ENCODE results near the gene ABCA6.

DNA sequence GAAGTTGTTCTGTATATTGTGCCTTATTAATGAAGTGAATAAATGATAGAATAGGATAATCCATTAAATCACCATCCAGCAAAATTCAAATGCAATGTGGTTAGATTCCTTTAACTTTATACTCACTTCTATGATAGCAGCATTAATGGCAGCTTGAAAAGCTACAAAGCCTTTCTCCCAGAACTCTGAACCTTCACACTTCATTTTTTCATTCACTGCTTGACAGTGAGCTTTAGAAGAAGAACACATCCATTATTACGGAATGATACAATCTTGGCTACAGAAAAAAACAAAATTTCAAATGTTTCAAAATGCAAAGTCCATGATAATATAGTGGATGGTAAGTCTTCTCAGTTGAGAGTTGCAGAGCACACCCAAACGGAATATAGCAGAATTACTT, 97.3 kb downstream of the ABCA6 start:
- TF ChIP-seq ZNF160 (CRISPR knock-in tag; IDR thresholded peaks at IDR 0.05) (no peak), JUND (CRISPR knock-in tag; IDR thresholded peaks at IDR 0.05) (no peak), SUZ12 (IDR thresholded peaks at IDR 0.05; ENCODE audit: low read depth, low read length) (no peak), ZNF367 (CRISPR knock-in tag; IDR thresholded peaks at IDR 0.05; ENCODE audit: borderline replicate concordance) (no peak), EZH2 (conservative IDR thresholded peaks at IDR 0.05; ENCODE audit: low read depth, low read length) (no peak), ZNF138 (CRISPR knock-in tag; IDR thresholded peaks at IDR 0.05; ENCODE audit: low read depth) (no peak), JUN (CRISPR knock-in tag; IDR thresholded peaks at IDR 0.05) (no peak), FOSL2 (CRISPR knock-in tag; IDR thresholded peaks at IDR 0.05) (no peak), ZNF629 (CRISPR knock-in tag; conservative IDR thresholded peaks at IDR 0.05) (no peak), KAT2B (IDR thresholded peaks at IDR 0.05; ENCODE audit: borderline replicate concordance, low read depth, low read length) (no peak), CEBPB (IDR thresholded peaks at IDR 0.05; ENCODE audit: borderline replicate concordance, low read depth, low read length) (no peak)
- TF ChIP-seq, protein P1, sequence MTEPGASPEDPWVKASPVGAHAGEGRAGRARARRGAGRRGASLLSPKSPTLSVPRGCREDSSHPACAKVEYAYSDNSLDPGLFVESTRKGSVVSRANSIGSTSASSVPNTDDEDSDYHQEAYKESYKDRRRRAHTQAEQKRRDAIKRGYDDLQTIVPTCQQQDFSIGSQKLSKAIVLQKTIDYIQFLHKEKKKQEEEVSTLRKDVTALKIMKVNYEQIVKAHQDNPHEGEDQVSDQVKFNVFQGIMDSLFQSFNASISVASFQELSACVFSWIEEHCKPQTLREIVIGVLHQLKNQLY (CRISPR knock-in tag; IDR thresholded peaks at IDR 0.05): no peak
- TF ChIP-seq, protein P2, sequence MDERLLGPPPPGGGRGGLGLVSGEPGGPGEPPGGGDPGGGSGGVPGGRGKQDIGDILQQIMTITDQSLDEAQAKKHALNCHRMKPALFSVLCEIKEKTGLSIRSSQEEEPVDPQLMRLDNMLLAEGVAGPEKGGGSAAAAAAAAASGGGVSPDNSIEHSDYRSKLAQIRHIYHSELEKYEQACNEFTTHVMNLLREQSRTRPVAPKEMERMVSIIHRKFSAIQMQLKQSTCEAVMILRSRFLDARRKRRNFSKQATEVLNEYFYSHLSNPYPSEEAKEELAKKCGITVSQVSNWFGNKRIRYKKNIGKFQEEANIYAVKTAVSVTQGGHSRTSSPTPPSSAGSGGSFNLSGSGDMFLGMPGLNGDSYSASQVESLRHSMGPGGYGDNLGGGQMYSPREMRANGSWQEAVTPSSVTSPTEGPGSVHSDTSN (CRISPR knock-in tag; IDR thresholded peaks at IDR 0.05): no peak

Measured in HepG2 (cell line).